Epithelial cell of esophagus (primary cell): ENCODE results near the gene ACSL3.

Source experiments
- DNase-seq: peaks from one replicate; pipeline ENCODE4 v3.0.0; 2010; ENCODE audit warnings: low read depth
- H3K4me3 ChIP-seq: 2 replicates; pipeline ENCODE4 v1.5.1; 2011; ENCODE audit warnings: mild to moderate bottlenecking, low read length, control low read depth
- CTCF ChIP-seq: IDR thresholded peaks from 2 replicates; pipeline ENCODE4 v1.5.1; 2011; ENCODE audit warnings: low read depth, mild to moderate bottlenecking, low read length, control low read depth, inconsistent platforms; ENCODE audit not compliant: insufficient read depth; ENCODE audit errors: missing control alignments

The ACSL3 gene

GRCh38 chr2:222949073-222949472 is 88.2 kb downstream of the ACSL3 start:
- TF ChIP-seq CTCF = no peak
- DNase-seq = no peak
- no peak overlapping the region for H3K4me3 ChIP-seq

- H3K4me3 ChIP-seq = no peak overlapping the region
- no peak for TF ChIP-seq CTCF
- DNase-seq = no peak
Measured at GRCh38 chr2:222949690-222950323, 89.0 kb downstream of the ACSL3 start.

- DNase-seq = peak; percentile 46
- no peak overlapping the region for H3K4me3 ChIP-seq
- TF ChIP-seq CTCF = no peak
Measured at GRCh38 chr2:222950638-222951285, 89.9 kb downstream of the ACSL3 start.

GRCh38 chr2:222952204-222952603 is 91.4 kb downstream of the ACSL3 start:
- no peak for TF ChIP-seq CTCF
- H3K4me3 ChIP-seq = no peak overlapping the region
- no peak for DNase-seq

- DNase-seq = no peak
- TF ChIP-seq CTCF = no peak
- H3K4me3 ChIP-seq = no peak overlapping the region
Measured at GRCh38 chr2:222955008-222955407, 94.2 kb downstream of the ACSL3 start.

- peak; percentile 89 for DNase-seq
- no peak overlapping the region for H3K4me3 ChIP-seq
- peak; percentile 44 for TF ChIP-seq CTCF
Measured at GRCh38 chr2:222959358-222959757, 98.5 kb downstream of the ACSL3 start.

GRCh38 chr2:222960126-222960525 is 99.3 kb downstream of the ACSL3 start:
- no peak overlapping the region for H3K4me3 ChIP-seq
- no peak for TF ChIP-seq CTCF
- DNase-seq = peak; percentile 11
